Right atrium auricular region (tissue), 2 donors: Measurements from ENCODE around the gene HIP1R. TPM values are rescaled to one million over a fixed set of nuclear protein-coding genes. Genes with fewer than 3 reads are reported as not detected.

ENCODE experiments used
- DNase-seq: peaks from one replicate; pipeline ENCODE4 v3.0.0-alpha.2; 2019; ENCODE audit warnings: low spot score
- H3K27ac ChIP-seq, 2 donors: fragments of 200-600 bp; sonication (generic); 1 replicate in 1 of 2; 2 replicates in 1 of 2; pipeline ENCODE4 v1.5.1; 2016 to 2019
- H3K27me3 ChIP-seq, 2 donors: fragments of 200-600 bp; sonication (generic); one replicate each; pipeline versions ENCODE4 v1.5.1 to v1.6.0; 2017 to 2019
- H3K36me3 ChIP-seq: fragments of 200-600 bp; sonication (generic); one replicate; pipeline ENCODE4 v1.5.1; 2016
- H3K4me1 ChIP-seq, 2 donors: fragments of 200-600 bp; sonication (generic); one replicate each; pipeline versions ENCODE4 v1.5.1 to v1.6.0; 2017 to 2019
- H3K4me3 ChIP-seq, 2 donors: fragments of 200-600 bp; sonication (generic); 1 replicate in 1 of 2; 2 replicates in 1 of 2; pipeline ENCODE4 v1.5.1; 2017 to 2019; ENCODE audit warnings: mild to moderate bottlenecking in 1 of 2, moderate library complexity in 1 of 2
- H3K9me3 ChIP-seq, 2 donors: fragments of 200-600 bp; sonication (generic); one replicate each; pipeline ENCODE4 v1.5.1; 2019
- total RNA-seq, 2 donors: library from RNA; depleted of rRNA; stranded (reverse); fragments of >200 nt; gene quantifications; one replicate each; pipeline ENCODE4 v1.1.0, GENCODE V29; 2016
- TF ChIP-seq, protein P1 (sequence below), 2 donors: fragments of 200-600 bp; sonication (generic); IDR thresholded peaks; one replicate each; pipeline ENCODE4 v1.5.1; 2019; ENCODE audit warnings: antibody characterized with exemption in 2 of 2

The HIP1R gene, protein sequence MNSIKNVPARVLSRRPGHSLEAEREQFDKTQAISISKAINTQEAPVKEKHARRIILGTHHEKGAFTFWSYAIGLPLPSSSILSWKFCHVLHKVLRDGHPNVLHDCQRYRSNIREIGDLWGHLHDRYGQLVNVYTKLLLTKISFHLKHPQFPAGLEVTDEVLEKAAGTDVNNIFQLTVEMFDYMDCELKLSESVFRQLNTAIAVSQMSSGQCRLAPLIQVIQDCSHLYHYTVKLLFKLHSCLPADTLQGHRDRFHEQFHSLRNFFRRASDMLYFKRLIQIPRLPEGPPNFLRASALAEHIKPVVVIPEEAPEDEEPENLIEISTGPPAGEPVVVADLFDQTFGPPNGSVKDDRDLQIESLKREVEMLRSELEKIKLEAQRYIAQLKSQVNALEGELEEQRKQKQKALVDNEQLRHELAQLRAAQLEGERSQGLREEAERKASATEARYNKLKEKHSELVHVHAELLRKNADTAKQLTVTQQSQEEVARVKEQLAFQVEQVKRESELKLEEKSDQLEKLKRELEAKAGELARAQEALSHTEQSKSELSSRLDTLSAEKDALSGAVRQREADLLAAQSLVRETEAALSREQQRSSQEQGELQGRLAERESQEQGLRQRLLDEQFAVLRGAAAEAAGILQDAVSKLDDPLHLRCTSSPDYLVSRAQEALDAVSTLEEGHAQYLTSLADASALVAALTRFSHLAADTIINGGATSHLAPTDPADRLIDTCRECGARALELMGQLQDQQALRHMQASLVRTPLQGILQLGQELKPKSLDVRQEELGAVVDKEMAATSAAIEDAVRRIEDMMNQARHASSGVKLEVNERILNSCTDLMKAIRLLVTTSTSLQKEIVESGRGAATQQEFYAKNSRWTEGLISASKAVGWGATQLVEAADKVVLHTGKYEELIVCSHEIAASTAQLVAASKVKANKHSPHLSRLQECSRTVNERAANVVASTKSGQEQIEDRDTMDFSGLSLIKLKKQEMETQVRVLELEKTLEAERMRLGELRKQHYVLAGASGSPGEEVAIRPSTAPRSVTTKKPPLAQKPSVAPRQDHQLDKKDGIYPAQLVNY
- 10 to 100 TPM; 32.4 to 43.8 TPM for total RNA-seq

DNA sequence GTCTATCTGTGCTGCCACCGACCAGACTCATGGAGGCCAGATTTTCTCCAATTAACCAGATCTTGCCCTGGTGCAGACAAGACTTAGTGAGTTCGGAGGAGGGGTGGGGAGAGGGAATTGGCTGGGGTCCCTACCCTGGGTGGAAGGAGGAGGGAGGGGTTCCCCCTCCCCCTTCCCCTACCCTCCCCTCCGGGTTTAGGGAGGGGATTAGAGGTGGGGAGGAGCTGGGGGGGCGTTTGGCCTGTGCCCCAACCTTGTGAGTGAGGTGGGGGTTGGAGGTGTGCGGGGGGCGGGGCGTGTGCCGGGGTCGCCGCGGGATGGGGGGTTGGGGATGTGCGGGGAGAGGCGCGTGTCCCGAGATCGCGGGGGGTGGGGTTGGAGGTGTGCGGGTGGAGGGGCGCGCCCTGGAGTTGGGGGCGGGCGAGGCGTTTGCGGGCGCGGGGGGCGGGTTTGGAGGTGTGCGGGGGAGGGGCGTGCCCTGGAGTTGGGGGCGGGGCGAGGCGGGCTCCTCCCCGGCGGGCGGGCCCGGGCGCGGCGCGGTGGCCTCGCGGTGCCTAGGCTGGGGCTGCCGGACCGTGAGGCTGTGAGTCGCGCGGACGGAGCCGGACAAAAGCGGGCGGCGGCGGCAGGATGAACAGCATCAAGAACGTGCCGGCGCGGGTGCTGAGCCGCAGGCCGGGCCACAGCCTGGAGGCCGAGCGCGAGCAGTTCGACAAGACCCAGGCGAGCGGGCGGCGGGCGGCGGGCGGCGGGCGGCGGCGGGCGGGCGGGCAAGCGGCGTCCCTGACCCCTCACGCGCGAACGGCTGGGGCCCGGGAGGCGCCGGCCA lies at the start of gene HIP1R:
HIP1R (plus strand) TSS at position 537 of the 829 bp plus-strand sequence; CDS start at position 631, 94 bp downstream.
- TF ChIP-seq, protein P1, sequence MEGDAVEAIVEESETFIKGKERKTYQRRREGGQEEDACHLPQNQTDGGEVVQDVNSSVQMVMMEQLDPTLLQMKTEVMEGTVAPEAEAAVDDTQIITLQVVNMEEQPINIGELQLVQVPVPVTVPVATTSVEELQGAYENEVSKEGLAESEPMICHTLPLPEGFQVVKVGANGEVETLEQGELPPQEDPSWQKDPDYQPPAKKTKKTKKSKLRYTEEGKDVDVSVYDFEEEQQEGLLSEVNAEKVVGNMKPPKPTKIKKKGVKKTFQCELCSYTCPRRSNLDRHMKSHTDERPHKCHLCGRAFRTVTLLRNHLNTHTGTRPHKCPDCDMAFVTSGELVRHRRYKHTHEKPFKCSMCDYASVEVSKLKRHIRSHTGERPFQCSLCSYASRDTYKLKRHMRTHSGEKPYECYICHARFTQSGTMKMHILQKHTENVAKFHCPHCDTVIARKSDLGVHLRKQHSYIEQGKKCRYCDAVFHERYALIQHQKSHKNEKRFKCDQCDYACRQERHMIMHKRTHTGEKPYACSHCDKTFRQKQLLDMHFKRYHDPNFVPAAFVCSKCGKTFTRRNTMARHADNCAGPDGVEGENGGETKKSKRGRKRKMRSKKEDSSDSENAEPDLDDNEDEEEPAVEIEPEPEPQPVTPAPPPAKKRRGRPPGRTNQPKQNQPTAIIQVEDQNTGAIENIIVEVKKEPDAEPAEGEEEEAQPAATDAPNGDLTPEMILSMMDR (IDR thresholded peaks at IDR 0.05), result no peak
- H3K36me3 ChIP-seq, result no peaks in the 10 kb centered on the region
- peaks cover 0 to 35% of the 10 kb centered on the region in 2 donors for H3K4me1 ChIP-seq
- no peaks in the 10 kb centered on the region for H3K9me3 ChIP-seq
- peak within 1 kb of the TSS; percentile 55 to 73 for H3K4me3 ChIP-seq
- H3K27ac ChIP-seq, result peak within 1 kb of the TSS; percentile 87 to 94
- no peaks in the 10 kb centered on the region for H3K27me3 ChIP-seq
- no peak for DNase-seq

DNA sequence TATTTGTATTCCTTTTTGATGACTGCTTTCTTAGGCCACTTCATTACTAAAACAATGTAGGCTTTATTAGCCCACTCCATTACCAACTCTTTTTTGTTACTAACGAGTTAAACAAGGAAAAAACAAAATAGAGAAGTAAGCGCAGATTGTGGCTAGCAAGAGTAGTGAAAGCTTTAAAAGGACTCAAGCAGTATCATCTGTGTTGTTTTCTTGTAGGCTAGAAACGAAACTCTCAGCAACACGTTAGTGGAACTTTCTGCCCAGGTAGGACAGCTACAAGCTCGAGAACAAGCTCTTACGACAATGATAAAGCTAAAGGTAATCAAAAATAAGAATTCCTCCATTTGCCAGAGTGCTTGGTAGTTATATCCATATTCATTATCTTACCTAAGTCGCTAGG lies 49.8 kb upstream of the HIP1R start:
- TF ChIP-seq, protein P1 (IDR thresholded peaks at IDR 0.05), result no peak

GRCh38 chr12:122788387-122788786 lies 46.9 kb upstream of the HIP1R start:
- Histone ChIP-seq H3K4me1 (no peaks in the 10 kb centered on the region), H3K4me3 (no peak overlapping the region), H3K27me3 (no peaks in the 10 kb centered on the region), H3K27ac (no peak overlapping the region), H3K36me3 (no peaks in the 10 kb centered on the region), H3K9me3 (no peaks in the 10 kb centered on the region)
- no peak for DNase-seq
- TF ChIP-seq, protein P1 (IDR thresholded peaks at IDR 0.05), result no peak

More for the DNA sequence above, 49.8 kb upstream of the HIP1R start:
- Histone ChIP-seq H3K4me3 (no peak overlapping the region), H3K36me3 (no peaks in the 10 kb centered on the region), H3K27ac (no peak overlapping the region), H3K9me3 (no peaks in the 10 kb centered on the region), H3K27me3 (no peaks in the 10 kb centered on the region), H3K4me1 (no peaks in the 10 kb centered on the region)
- no peak for DNase-seq

DNA sequence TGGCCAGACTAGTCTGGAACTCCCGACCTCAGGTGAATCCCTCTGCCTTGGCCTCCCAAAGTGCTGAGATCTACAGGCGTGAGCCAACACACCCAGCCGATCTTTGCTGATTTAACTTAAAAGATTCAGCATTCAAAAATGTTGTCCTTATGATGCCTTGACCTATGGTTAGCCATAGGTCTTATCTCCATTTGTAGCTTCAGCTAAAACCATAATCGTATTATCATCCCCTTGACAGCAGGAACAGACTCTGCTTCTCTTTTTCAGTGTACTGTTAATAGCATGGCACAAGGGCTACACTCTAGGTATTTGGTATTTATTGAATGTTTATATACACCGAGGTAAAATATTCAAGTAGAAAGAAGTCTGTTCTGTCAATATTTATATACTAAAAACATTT lies 45.6 kb upstream of the HIP1R start:
- H3K4me1 ChIP-seq, result no peaks in the 10 kb centered on the region
- no peaks in the 10 kb centered on the region for H3K36me3 ChIP-seq
- H3K27me3 ChIP-seq, result no peaks in the 10 kb centered on the region
- no peak for DNase-seq
- H3K27ac ChIP-seq, result no peak overlapping the region
- TF ChIP-seq, protein P1 (IDR thresholded peaks at IDR 0.05), result no peak
- no peaks in the 10 kb centered on the region for H3K9me3 ChIP-seq
- H3K4me3 ChIP-seq, result no peak overlapping the region
